Lower leg skin (tissue), 4 donors: ENCODE data around the gene ABHD4. TPM values are rescaled to one million over a fixed set of nuclear protein-coding genes. Genes with fewer than 3 reads are reported as not detected.
"Not testable (repeated sequence)": the region's sequence is repeated elsewhere in the genome, so short reads cannot be mapped to it uniquely, and the experiment has no call there.

Source experiments
- DNase-seq, 2 donors: peaks; one replicate each; pipeline ENCODE4 v3.0.0-alpha.2; 2019; ENCODE audit warnings: low spot score in 2 of 2
- H3K4me3 ChIP-seq: fragments of 200-600 bp; sonication (generic); 2 replicates; pipeline ENCODE4 v1.5.1; 2017; ENCODE audit warnings: mild to moderate bottlenecking, low read depth; ENCODE audit not compliant: poor library complexity, severe bottlenecking
- POLR2A ChIP-seq, 2 donors: fragments of 450-650 bp; IDR thresholded peaks; one replicate each; pipeline ENCODE4 v1.6.1; 2016 to 2017; ENCODE audit warnings: antibody characterized with exemption in 2 of 2, mild to moderate bottlenecking in 1 of 2, moderate library complexity in 1 of 2
- WGBS, 2 donors: methylation state at CpG; one replicate each; pipeline ENCODE4 v1.1.5; 2018; 5-methylcytosine and 5-hydroxymethylcytosine counted together
- intact Hi-C: fragments of 100-400 bp; cut with DNase I; formaldehyde crosslinking; loops from one replicate; pipeline ENCODE4 v1.15.0; 2023; ENCODE audit warnings: low total_unique reads
- total RNA-seq, 4 donors: library from RNA; depleted of rRNA; stranded (reverse); fragments of >200 nt; gene quantifications; one replicate each; pipeline ENCODE4 v1.1.0, GENCODE V29; 2016
- TF ChIP-seq, protein P1 (sequence below), 3 donors: fragments of 450-650 bp; IDR thresholded peaks; one replicate each; pipeline ENCODE4 v1.5.1; 2016; ENCODE audit warnings: antibody characterized with exemption in 3 of 3, mild to moderate bottlenecking in 3 of 3, moderate library complexity in 2 of 3

The ABHD4 gene
- total RNA-seq, 4 donors from 2014 or later = 20.5 to 29.3 (median 28.5) TPM

DNA sequence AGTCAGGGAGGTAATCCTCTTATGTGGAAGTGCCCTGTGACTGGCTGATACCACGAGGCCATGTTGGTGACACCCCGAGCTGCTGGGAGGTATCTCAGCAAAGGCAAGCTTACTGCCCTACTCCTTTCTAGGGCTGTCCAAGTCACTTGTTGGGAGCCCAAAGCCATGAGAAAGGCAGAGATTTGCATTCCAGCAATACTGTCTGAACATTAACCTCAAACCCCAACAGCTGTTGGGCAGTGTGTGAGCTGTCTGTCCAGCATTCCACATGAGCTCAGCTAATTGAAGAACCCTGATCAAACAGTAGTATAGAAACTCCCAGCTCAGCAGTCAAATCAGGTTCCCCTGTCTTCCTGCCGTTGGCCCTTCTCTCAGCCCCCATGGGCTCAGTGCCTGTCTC lies 9.2 kb downstream of the ABHD4 start:
- WGBS, 2 donors = 89 to 97% methylated on average over 3 of the region's 3 CpGs
- no peak overlapping the region for H3K4me3 ChIP-seq
- intact Hi-C loops = no loop called here
- no peak for DNase-seq
- no peak for TF ChIP-seq POLR2A (IDR thresholded peaks at IDR 0.05)
- TF ChIP-seq, protein P1, sequence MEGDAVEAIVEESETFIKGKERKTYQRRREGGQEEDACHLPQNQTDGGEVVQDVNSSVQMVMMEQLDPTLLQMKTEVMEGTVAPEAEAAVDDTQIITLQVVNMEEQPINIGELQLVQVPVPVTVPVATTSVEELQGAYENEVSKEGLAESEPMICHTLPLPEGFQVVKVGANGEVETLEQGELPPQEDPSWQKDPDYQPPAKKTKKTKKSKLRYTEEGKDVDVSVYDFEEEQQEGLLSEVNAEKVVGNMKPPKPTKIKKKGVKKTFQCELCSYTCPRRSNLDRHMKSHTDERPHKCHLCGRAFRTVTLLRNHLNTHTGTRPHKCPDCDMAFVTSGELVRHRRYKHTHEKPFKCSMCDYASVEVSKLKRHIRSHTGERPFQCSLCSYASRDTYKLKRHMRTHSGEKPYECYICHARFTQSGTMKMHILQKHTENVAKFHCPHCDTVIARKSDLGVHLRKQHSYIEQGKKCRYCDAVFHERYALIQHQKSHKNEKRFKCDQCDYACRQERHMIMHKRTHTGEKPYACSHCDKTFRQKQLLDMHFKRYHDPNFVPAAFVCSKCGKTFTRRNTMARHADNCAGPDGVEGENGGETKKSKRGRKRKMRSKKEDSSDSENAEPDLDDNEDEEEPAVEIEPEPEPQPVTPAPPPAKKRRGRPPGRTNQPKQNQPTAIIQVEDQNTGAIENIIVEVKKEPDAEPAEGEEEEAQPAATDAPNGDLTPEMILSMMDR (IDR thresholded peaks at IDR 0.05) = no peak

DNA sequence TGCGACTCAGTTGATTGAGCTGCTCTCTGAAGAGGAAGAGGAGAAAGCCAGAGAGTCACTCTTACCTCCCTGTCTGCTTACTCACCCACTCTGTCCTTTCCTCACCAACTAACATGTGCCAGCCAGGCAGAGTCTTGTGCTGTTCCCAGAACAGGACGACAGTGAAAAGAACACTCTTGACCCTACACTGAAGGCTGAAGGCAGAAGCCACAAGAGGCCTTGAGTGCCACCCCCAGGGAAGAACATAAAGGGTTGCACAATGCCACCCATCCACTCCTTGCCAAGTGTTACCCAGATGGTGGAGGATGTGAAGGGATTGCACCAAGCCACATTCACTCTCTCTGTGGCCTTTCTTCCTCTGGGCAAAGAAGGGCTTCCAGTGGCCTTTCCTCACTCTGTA lies 12.8 kb downstream of the ABHD4 start:
- H3K4me3 ChIP-seq = no peak overlapping the region
- no peak for DNase-seq
- no peak for TF ChIP-seq POLR2A (IDR thresholded peaks at IDR 0.05)
- TF ChIP-seq, protein P1 (IDR thresholded peaks at IDR 0.05) = no peak
- intact Hi-C loops = no loop called here
- WGBS, 2 donors = 95 to 100% methylated on average over 2 of the region's 2 CpGs

DNA sequence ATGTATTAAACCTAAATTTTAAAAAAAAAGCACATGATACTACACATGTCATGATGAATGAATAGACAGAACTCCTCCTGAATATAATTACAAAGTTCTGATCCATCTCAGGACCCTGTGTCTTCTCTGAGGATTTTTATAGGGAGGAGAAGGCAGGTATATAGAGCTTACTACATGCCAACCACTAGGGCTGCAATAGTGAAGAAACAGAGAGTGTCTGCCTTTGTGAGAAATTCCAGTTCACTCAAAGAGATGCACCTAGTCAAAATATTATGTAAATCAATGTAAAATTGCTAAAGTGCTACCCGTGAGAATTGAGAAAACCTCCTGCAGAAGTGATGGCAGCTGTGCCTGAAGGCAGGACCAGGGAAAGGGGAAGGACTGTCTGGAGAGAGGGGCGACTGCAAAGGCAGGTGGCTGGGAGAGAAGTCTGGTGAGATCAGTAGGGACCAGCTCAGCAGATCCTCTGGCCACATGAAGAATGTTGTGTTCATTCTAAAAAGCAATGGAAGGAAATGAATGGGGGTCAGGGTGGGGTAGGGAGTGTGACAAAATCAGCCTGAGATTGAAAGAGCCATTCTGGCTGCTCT lies 15.1 kb downstream of the ABHD4 start:
- 50 to 63% methylated on average over 2 of the region's 2 CpGs for WGBS, 2 donors
- no peak overlapping the region for H3K4me3 ChIP-seq
- intact Hi-C loops = no loop called here
- no peak for DNase-seq
- TF ChIP-seq, protein P1 (IDR thresholded peaks at IDR 0.05) = no peak
- no peak for TF ChIP-seq POLR2A (IDR thresholded peaks at IDR 0.05)

DNA sequence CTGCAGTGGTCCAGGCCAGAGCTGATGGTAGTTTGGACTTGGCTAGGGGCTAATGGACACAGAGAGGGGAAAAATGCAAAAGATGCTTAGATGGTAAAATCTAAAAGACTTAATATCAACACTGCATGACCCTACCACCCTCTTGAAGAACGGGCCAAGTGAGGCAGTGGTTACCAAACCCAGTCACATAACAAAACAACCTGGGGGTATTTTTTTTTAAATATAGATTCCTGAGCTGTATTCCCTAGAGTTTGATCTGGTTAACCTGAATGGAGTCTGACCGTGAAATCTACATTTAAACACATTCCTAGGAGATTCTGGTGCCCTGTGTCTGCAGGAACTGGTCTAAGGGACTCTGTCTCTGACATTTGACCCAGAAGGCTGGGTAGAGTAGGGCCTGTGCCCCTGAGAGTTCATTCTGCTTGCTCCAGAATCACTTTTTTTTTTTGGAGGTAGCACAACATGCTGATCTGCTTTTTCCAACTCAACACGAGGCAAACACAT lies 15.7 kb downstream of the ABHD4 start:
- intact Hi-C loops = no loop called here
- 40 to 44% methylated on average over 3 of the region's 3 CpGs for WGBS, 2 donors
- DNase-seq = no peak
- no peak for TF ChIP-seq POLR2A (IDR thresholded peaks at IDR 0.05)
- TF ChIP-seq, protein P1 (IDR thresholded peaks at IDR 0.05) = no peak
- no peak overlapping the region for H3K4me3 ChIP-seq

DNA sequence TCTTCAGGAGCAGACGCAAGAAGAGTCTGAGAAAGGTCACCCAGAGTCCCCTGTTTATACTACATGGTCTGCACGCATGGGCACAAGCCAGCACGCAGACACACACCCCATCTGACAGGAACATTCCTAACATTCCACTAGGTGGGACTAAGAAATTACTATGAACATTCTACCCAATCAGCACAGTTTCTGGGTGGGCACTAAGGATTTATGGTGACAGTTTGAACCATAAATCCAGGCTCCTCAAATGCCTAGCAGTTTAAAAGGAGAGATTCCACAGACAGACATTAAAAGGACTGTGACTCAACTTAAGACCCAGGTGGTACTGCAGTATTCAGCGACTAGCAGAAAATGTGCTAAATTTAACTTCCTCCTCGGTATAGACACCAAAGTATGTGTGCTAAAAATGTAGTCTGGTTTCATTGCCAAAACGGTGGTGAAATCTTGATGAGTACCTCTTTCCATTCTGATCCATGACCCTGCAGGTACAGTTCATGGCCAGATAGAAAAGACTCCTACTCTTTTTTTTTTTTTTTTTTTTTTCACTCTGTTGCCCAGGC lies 16.2 kb downstream of the ABHD4 start:
- H3K4me3 ChIP-seq = no peak overlapping the region
- intact Hi-C loops = no loop called here
- no peak for DNase-seq
- TF ChIP-seq, protein P1 (IDR thresholded peaks at IDR 0.05) = no peak
- TF ChIP-seq POLR2A (IDR thresholded peaks at IDR 0.05) = no peak
- WGBS, 2 donors = 19 to 23% methylated on average over 6 of the region's 6 CpGs

DNA sequence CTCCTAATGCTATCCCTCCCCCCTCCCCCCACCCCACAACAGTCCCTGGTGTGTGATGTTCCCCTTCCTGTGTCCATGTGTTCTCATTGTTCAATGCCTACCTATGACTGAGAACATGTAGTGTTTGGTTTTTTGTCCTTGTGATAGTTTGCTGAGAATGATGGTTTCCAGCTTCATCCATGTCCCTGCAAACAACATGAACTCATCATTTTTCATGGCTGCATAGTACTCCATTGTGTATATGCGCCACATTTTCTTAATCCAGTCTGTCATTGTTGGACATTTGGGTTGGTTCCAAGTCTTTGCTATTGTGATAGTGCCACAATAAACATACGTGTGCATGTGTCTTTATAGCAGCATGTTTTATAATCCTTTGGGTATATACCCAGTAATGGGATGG lies 17.7 kb downstream of the ABHD4 start:
- 93 to 98% methylated on average over 2 of the region's 2 CpGs for WGBS, 2 donors
- H3K4me3 ChIP-seq, DNase-seq, intact Hi-C loops: not testable (repeated sequence)
